OCI-LY7 (cell line): ENCODE results near the gene AUTS2. TPM values are rescaled to one million over a fixed set of nuclear protein-coding genes. Genes with fewer than 3 reads are reported as not detected.

Experiments
- BruUV-seq: library from RNA; stranded (reverse); fragments of 400-500 nt; replicated peaks from 2 replicates; lab custom pipeline; 2021; lab: Mats Ljungman, UMichigan
- CTCF ChIA-PET: fragments of 300-600 bp; sonication (Branson Sonifier 250); formaldehyde crosslinking; loops from one replicate; lab custom pipeline; 2022; ENCODE audit warnings: antibody characterized with exemption; ENCODE audit not compliant: unreplicated experiment; lab: Charles Lee
- POLR2A ChIA-PET: fragments of 300-600 bp; sonication (Branson Sonifier 250); formaldehyde crosslinking; loops from one replicate; lab custom pipeline; 2022; ENCODE audit warnings: antibody characterized with exemption; lab: Charles Lee
- DNase-seq: peaks from one replicate; pipeline ENCODE4 v3.0.0-alpha.2; 2015; ENCODE audit warnings: low spot score
- H2AFZ ChIP-seq: fragments of 200-600 bp; sonication (generic), shearing (Covaris generic); 2 replicates; pipeline ENCODE4 v1.6.1; 2014; ENCODE audit warnings: mild to moderate bottlenecking, antibody characterized with exemption, low read length, moderate library complexity
- H3K27ac ChIP-seq: fragments of 200-600 bp; sonication (generic); 2 replicates; pipeline ENCODE4 v1.5.1; 2014; ENCODE audit warnings: mixed run types, low read depth, mild to moderate bottlenecking, moderate library complexity, low read length, inconsistent platforms; ENCODE audit not compliant: poor library complexity, severe bottlenecking
- H3K36me3 ChIP-seq: fragments of 200-600 bp; sonication (generic); 2 replicates; pipeline ENCODE4 v1.6.1; 2014; ENCODE audit warnings: mild to moderate bottlenecking, antibody characterized with exemption, low read length, moderate library complexity, mixed read lengths; ENCODE audit not compliant: insufficient read depth
- H3K4me1 ChIP-seq: fragments of 200-600 bp; sonication (generic); 2 replicates; pipeline ENCODE4 v1.5.1; 2014; ENCODE audit warnings: mild to moderate bottlenecking, low read length; ENCODE audit not compliant: insufficient read depth, poor library complexity, severe bottlenecking
- H3K4me2 ChIP-seq: fragments of 200-600 bp; sonication (generic); 2 replicates; pipeline ENCODE4 v1.6.1; 2014; ENCODE audit warnings: mild to moderate bottlenecking, low read length
- H3K4me3 ChIP-seq: fragments of 200-600 bp; sonication (generic); 2 replicates; pipeline ENCODE4 v1.5.1; 2014; ENCODE audit warnings: mild to moderate bottlenecking, low read depth, low read length; ENCODE audit not compliant: poor library complexity, severe bottlenecking
- H3K79me2 ChIP-seq: fragments of 200-600 bp; sonication (generic); 2 replicates; pipeline ENCODE4 v1.6.1; 2016; ENCODE audit warnings: low read depth, mild to moderate bottlenecking, low read length, moderate library complexity, mixed read lengths; ENCODE audit not compliant: insufficient read depth
- H3K9me2 ChIP-seq: fragments of 200-600 bp; sonication (generic); 2 replicates; pipeline ENCODE4 v1.6.1; 2016; ENCODE audit warnings: mild to moderate bottlenecking, low read length, mixed read lengths; ENCODE audit not compliant: insufficient read depth
- H3K9me3 ChIP-seq: fragments of 200-600 bp; sonication (generic); 2 replicates; pipeline ENCODE4 v1.6.1; 2014; ENCODE audit warnings: mild to moderate bottlenecking, mixed run types, low read length, mixed read lengths
- H4K20me1 ChIP-seq: fragments of 200-600 bp; sonication (generic); 2 replicates; pipeline ENCODE4 v1.6.1; 2014; ENCODE audit warnings: mild to moderate bottlenecking, antibody characterized with exemption, low read length, moderate library complexity, mixed read lengths; ENCODE audit not compliant: insufficient read depth
- EZH2phosphoT487 ChIP-seq: fragments of 200-600 bp; sonication (generic); IDR thresholded peaks from 2 replicates; pipeline ENCODE4 v1.6.1; 2018; ENCODE audit warnings: low read depth, borderline replicate concordance, mild to moderate bottlenecking, mixed run types, antibody characterized with exemption, low read length, moderate library complexity, mixed read lengths
- intact Hi-C: fragments of 100-400 bp; cut with micrococcal nuclease; formaldehyde crosslinking; loops from one replicate; pipeline ENCODE4 v1.10.0; 2022; ENCODE audit not compliant: unreplicated experiment
- total RNA-seq, 2 experiments: library from RNA; depleted of rRNA in 1 of 2; stranded (reverse); fragments of >200 nt in 1 of 2; shearing (Covaris generic) in 1 of 2; gene quantifications; 2 replicates each; pipeline ENCODE4 v1.2.3, GENCODE V29; 2014 to 2022
- TF ChIP-seq, protein P1 (sequence below): fragments of 200-600 bp; sonication (generic); conservative IDR thresholded peaks from 2 replicates; pipeline ENCODE4 v1.5.1; 2014; ENCODE audit warnings: mild to moderate bottlenecking, antibody characterized with exemption, low read length, moderate library complexity, mixed read lengths

Gene AUTS2
- total RNA-seq, 2 experiments from 2014 or later: 37.9 to 78.5 TPM

DNA sequence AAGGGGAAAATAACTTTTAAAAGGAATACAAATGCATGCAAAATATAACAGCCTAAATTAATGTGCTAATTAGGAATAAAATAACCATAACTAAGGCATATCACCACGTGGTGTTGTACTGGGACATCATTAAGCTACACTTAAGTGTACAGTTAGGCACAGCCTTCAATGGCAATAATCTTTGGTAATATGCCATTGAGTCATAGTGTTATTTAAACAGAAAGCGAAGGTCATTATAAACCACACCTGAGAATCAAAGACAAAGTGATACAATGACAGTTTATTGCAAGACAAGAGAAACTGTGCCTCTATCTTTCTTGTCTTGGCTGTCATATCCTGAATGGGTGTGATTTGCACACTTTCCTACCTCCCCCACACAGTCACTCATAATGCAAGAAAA, 30.5 kb upstream of the AUTS2 start:
- CTCF ChIA-PET: no interaction called here

DNA sequence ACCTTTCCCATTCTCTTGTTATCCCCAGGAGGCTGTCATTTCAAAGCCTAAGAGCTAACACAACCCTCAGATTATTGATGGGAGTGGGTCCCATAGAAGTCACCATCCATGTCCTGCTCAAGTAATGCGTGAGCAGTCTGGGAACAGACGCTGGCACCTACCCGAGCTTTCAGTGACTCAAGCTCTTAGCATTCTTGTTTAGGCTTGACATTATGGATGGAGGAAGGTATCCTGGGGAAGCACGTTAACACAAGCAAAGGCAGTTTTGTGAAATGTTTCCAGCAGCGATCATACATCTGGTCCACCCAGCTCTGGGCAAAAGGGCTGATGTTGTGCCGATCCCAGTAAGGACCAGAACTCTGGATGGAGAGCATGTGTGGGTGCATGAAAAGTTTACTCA, 30.0 kb upstream of the AUTS2 start:
- TF ChIP-seq, protein P1, sequence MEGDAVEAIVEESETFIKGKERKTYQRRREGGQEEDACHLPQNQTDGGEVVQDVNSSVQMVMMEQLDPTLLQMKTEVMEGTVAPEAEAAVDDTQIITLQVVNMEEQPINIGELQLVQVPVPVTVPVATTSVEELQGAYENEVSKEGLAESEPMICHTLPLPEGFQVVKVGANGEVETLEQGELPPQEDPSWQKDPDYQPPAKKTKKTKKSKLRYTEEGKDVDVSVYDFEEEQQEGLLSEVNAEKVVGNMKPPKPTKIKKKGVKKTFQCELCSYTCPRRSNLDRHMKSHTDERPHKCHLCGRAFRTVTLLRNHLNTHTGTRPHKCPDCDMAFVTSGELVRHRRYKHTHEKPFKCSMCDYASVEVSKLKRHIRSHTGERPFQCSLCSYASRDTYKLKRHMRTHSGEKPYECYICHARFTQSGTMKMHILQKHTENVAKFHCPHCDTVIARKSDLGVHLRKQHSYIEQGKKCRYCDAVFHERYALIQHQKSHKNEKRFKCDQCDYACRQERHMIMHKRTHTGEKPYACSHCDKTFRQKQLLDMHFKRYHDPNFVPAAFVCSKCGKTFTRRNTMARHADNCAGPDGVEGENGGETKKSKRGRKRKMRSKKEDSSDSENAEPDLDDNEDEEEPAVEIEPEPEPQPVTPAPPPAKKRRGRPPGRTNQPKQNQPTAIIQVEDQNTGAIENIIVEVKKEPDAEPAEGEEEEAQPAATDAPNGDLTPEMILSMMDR: no peak
- no peaks in the 10 kb centered on the region for H3K36me3 ChIP-seq
- BruUV-seq: no TSS peak
- no peak overlapping the region for H3K27ac ChIP-seq
- no peaks in the 10 kb centered on the region for H4K20me1 ChIP-seq
- no peak overlapping the region for H3K4me3 ChIP-seq
- H2AFZ ChIP-seq: no peak overlapping the region
- DNase-seq: no peak
- intact Hi-C loops: no loop called here
- ChIA-PET CTCF (no interaction called here), POLR2A (interaction anchor here (0.8 to 2.5 kb wide), 2 partner anchors 9 to 25 kb away, joined by 3 to 9 read pairs; no protein-coding TSS in a partner anchor)
- no peaks in the 10 kb centered on the region for H3K9me2 ChIP-seq
- no peak overlapping the region for H3K4me2 ChIP-seq
- H3K4me1 ChIP-seq: peaks cover 18% of the 10 kb centered on the region
- H3K9me3 ChIP-seq: no peaks in the 10 kb centered on the region
- H3K79me2 ChIP-seq: no peaks in the 10 kb centered on the region

More for the DNA sequence above, 30.5 kb upstream of the AUTS2 start:
- no peak overlapping the region for H3K27ac ChIP-seq
- H2AFZ ChIP-seq: no peak overlapping the region
- intact Hi-C loops: no loop called here
- H3K9me2 ChIP-seq: no peaks in the 10 kb centered on the region
- POLR2A ChIA-PET: interaction anchor here (0.8 to 2.5 kb wide), 3 partner anchors 10 to 28 kb away, joined by 3 to 9 read pairs (median 3); no protein-coding TSS in a partner anchor
- no peaks in the 10 kb centered on the region for H3K9me3 ChIP-seq
- H3K79me2 ChIP-seq: no peaks in the 10 kb centered on the region
- DNase-seq: no peak
- H3K4me2 ChIP-seq: no peak overlapping the region
- TF ChIP-seq EZH2phosphoT487: no peak
- TF ChIP-seq, protein P1: no peak
- no peaks in the 10 kb centered on the region for H4K20me1 ChIP-seq
- peaks cover 18% of the 10 kb centered on the region for H3K4me1 ChIP-seq
- no peaks in the 10 kb centered on the region for H3K36me3 ChIP-seq
- no TSS peak for BruUV-seq
- no peak overlapping the region for H3K4me3 ChIP-seq

DNA sequence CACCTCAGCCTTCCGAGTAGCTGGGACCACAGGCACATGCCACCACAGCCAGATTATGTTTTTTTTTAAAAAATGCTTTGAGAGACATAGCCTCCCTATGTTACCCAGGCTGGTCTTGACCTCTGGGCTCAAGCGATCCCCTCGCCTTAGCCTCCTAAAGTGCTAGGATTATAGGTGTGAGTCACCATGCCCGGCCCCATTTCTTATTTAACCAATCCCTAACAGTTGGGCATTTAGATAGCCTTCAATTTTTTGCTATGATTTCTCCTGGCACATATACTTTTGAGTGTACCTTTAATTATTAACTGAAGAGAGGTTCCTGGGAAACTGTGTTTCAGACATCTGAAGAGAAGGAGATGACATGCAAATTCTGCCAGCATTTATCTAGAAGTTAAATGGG, 22.6 kb upstream of the AUTS2 start:
- no peak overlapping the region for H2AFZ ChIP-seq
- no peaks in the 10 kb centered on the region for H3K9me3 ChIP-seq
- DNase-seq: no peak
- H3K9me2 ChIP-seq: no peaks in the 10 kb centered on the region
- H3K4me2 ChIP-seq: no peak overlapping the region
- no peak overlapping the region for H3K4me3 ChIP-seq
- intact Hi-C loops: no loop called here
- H3K4me1 ChIP-seq: peaks cover 29% of the 10 kb centered on the region
- H3K36me3 ChIP-seq: no peaks in the 10 kb centered on the region
- no peaks in the 10 kb centered on the region for H3K79me2 ChIP-seq
- no peaks in the 10 kb centered on the region for H4K20me1 ChIP-seq
- no peak for TF ChIP-seq EZH2phosphoT487
- TF ChIP-seq, protein P1: no peak
- no TSS peak for BruUV-seq
- POLR2A ChIA-PET: interaction anchor here (0.7 kb wide), 1 partner anchor 42 kb away, joined by 7 read pairs; no protein-coding TSS in a partner anchor
- CTCF ChIA-PET: no interaction called here
- no peak overlapping the region for H3K27ac ChIP-seq
